IMR-90 (cell line): ENCODE measurements around the gene AKAP6. TPM values are rescaled to one million over a fixed set of nuclear protein-coding genes. Genes with fewer than 3 reads are reported as not detected.

Experiments
- ATAC-seq: fragments of 200-7000 bp; cut with Tn5 transposase; 2 replicates; pipeline ENCODE4 v1.9.1; 2020; ENCODE audit warnings: low read depth, mild to moderate bottlenecking, moderate library complexity
- BruUV-seq: library from RNA; stranded (reverse); fragments of 400-500 nt; replicated peaks from 2 replicates; lab custom pipeline; 2021; lab: Mats Ljungman, UMichigan
- CTCF ChIA-PET: fragments of 300-600 bp; formaldehyde crosslinking; extraction: SDS; loops from one replicate; lab custom pipeline; 2021; ENCODE audit warnings: antibody characterized with exemption; lab: Yijun Ruan, JAX
- POLR2A ChIA-PET: fragments of 300-600 bp; sonication (Branson Sonifier 250); formaldehyde crosslinking; loops from one replicate; lab custom pipeline; 2022; ENCODE audit warnings: antibody characterized with exemption; ENCODE audit not compliant: unreplicated experiment; lab: Charles Lee
- DNase-seq: peaks from one replicate; pipeline ENCODE4 v3.0.0; 2013
- H2AFZ ChIP-seq: replicated peaks from 2 replicates; pipeline ENCODE3; 2013; ENCODE audit warnings: low read length, mild to moderate bottlenecking; ENCODE audit not compliant: poor library complexity
- H2AK5ac ChIP-seq: 2 replicates; pipeline ENCODE4 v1.6.1; 2013; ENCODE audit warnings: low read depth, low read length, inconsistent platforms
- H2AK9ac ChIP-seq: replicated peaks from 2 replicates; pipeline ENCODE3; 2013; ENCODE audit warnings: mild to moderate bottlenecking, low read depth, low read length, moderate library complexity; ENCODE audit not compliant: poor library complexity
- H2BK120ac ChIP-seq: 2 replicates; pipeline ENCODE4 v1.6.1; 2013; ENCODE audit warnings: low read depth, low read length, inconsistent platforms
- H2BK15ac ChIP-seq: 3 replicates; pipeline ENCODE4 v1.6.1; 2013; ENCODE audit warnings: low read depth, low read length, inconsistent platforms
- H2BK20ac ChIP-seq: 2 replicates; pipeline ENCODE4 v1.6.1; 2013; ENCODE audit warnings: low read depth, mild to moderate bottlenecking, inconsistent platforms, low read length, moderate library complexity
- H2BK5ac ChIP-seq: 2 replicates; pipeline ENCODE4 v1.6.1; 2013; ENCODE audit warnings: mild to moderate bottlenecking, low read depth, low read length, inconsistent platforms; ENCODE audit not compliant: poor library complexity, severe bottlenecking
- H3K14ac ChIP-seq: replicated peaks from 2 replicates; pipeline ENCODE4 v1.6.1; 2013; ENCODE audit warnings: low read depth, low read length, inconsistent platforms
- H3K18ac ChIP-seq: 2 replicates; pipeline ENCODE4 v1.6.1; 2013; ENCODE audit warnings: low read depth, low read length, control low read depth
- H3K23ac ChIP-seq: 2 replicates; pipeline ENCODE4 v1.6.1; 2013; ENCODE audit warnings: low read depth, low read length, inconsistent platforms
- H3K27ac ChIP-seq: 2 replicates; pipeline ENCODE4 v1.5.1; 2013; ENCODE audit warnings: mild to moderate bottlenecking, control low read depth, low read length; ENCODE audit not compliant: insufficient read depth
- H3K27me3 ChIP-seq: 2 replicates; pipeline ENCODE4 v1.6.1; 2013; ENCODE audit warnings: low read length; ENCODE audit not compliant: control insufficient read depth, insufficient read depth
- H3K36me3 ChIP-seq: 2 replicates; pipeline ENCODE4 v1.6.1; 2013; ENCODE audit warnings: low read length, mixed read lengths; ENCODE audit not compliant: control insufficient read depth, insufficient read depth
- H3K4ac ChIP-seq: 2 replicates; pipeline ENCODE4 v1.6.1; 2013; ENCODE audit warnings: low read depth, low read length, inconsistent platforms
- H3K4me1 ChIP-seq: 2 replicates; pipeline ENCODE4 v1.6.1; 2013; ENCODE audit warnings: low read length, mixed read lengths; ENCODE audit not compliant: control insufficient read depth, insufficient read depth
- H3K4me2 ChIP-seq: 2 replicates; pipeline ENCODE4 v1.6.1; 2013; ENCODE audit warnings: low read depth, mild to moderate bottlenecking, control low read depth, low read length, moderate library complexity
- H3K4me3 ChIP-seq: 2 replicates; pipeline ENCODE4 v1.5.1; 2013; ENCODE audit warnings: low read depth, mild to moderate bottlenecking, control low read depth, low read length, moderate library complexity; ENCODE audit not compliant: insufficient read depth
- H3K56ac ChIP-seq: 2 replicates; pipeline ENCODE4 v1.6.1; 2013; ENCODE audit warnings: low read length, inconsistent platforms; ENCODE audit not compliant: insufficient read depth; ENCODE audit errors: extremely low read depth
- H3K79me1 ChIP-seq, 2 experiments: 2 replicates each; pipeline ENCODE4 v1.6.1; 2013; ENCODE audit warnings: low read length in 2 of 2, inconsistent platforms in 1 of 2, low read depth in 1 of 2
- H3K9ac ChIP-seq: 2 replicates; pipeline ENCODE4 v1.6.1; 2013; ENCODE audit warnings: low read depth, low read length, control low read depth
- H3K9me1 ChIP-seq: 2 replicates; pipeline ENCODE4 v1.6.1; 2013; ENCODE audit warnings: low read length, inconsistent platforms; ENCODE audit not compliant: insufficient read depth
- H3K9me3 ChIP-seq: 2 replicates; pipeline ENCODE4 v1.6.1; 2013; ENCODE audit warnings: low read length; ENCODE audit not compliant: control insufficient read depth, insufficient read depth
- H4K20me1 ChIP-seq: 2 replicates; pipeline ENCODE4 v1.6.1; 2013; ENCODE audit warnings: low read length, inconsistent platforms; ENCODE audit not compliant: insufficient read depth
- H4K5ac ChIP-seq: 2 replicates; pipeline ENCODE4 v1.6.1; 2013; ENCODE audit warnings: mild to moderate bottlenecking, low read depth, low read length, control low read depth
- H4K8ac ChIP-seq, 2 experiments: 2 replicates each; pipeline ENCODE4 v1.6.1; 2013; ENCODE audit warnings: low read depth in 2 of 2, low read length in 2 of 2, control low read depth in 1 of 2, inconsistent platforms in 1 of 2
- H4K91ac ChIP-seq: 2 replicates; pipeline ENCODE4 v1.6.1; 2013; ENCODE audit warnings: low read depth, low read length, inconsistent platforms; ENCODE audit not compliant: insufficient read depth
- CEBPB ChIP-seq: IDR thresholded peaks from 2 replicates; pipeline ENCODE4 v1.6.1; 2012; ENCODE audit warnings: low read depth, low read length, improper control_type of control experiment
- CHD1 ChIP-seq: IDR thresholded peaks from 2 replicates; pipeline ENCODE4 v1.6.1; 2012; ENCODE audit warnings: low read depth, low read length, improper control_type of control experiment
- ELK1 ChIP-seq: fragments of 150-350 bp; IDR thresholded peaks from 2 replicates; pipeline ENCODE4 v1.6.1; 2016; ENCODE audit warnings: low read depth, mild to moderate bottlenecking, low read length, moderate library complexity, borderline replicate concordance
- FOS ChIP-seq: fragments of 150-350 bp; IDR thresholded peaks from 2 replicates; pipeline ENCODE4 v1.6.1; 2016; ENCODE audit warnings: low read depth, low read length
- MAFK ChIP-seq: IDR thresholded peaks from 2 replicates; pipeline ENCODE4 v1.6.1; 2012; ENCODE audit warnings: low read depth, low read length, improper control_type of control experiment
- MAZ ChIP-seq: IDR thresholded peaks from 2 replicates; pipeline ENCODE4 v1.6.1; 2012; ENCODE audit warnings: low read depth, mild to moderate bottlenecking, low read length, improper control_type of control experiment, moderate library complexity, borderline replicate concordance
- MXI1 ChIP-seq: IDR thresholded peaks from 2 replicates; pipeline ENCODE4 v1.6.1; 2012; ENCODE audit warnings: low read depth, mild to moderate bottlenecking, low read length, moderate library complexity, borderline replicate concordance
- NFE2L2 ChIP-seq: fragments of 150-350 bp; IDR thresholded peaks from 2 replicates; pipeline ENCODE4 v1.6.1; 2016; ENCODE audit warnings: low read depth, mild to moderate bottlenecking, low read length
- POLR2A ChIP-seq: IDR thresholded peaks from 2 replicates; pipeline ENCODE4 v1.6.1; 2012; ENCODE audit warnings: mild to moderate bottlenecking, low read depth, low read length
- RAD21 ChIP-seq: IDR thresholded peaks from 2 replicates; pipeline ENCODE4 v1.6.1; 2012; ENCODE audit warnings: low read length, improper control_type of control experiment
- RFX5 ChIP-seq: IDR thresholded peaks from 2 replicates; pipeline ENCODE4 v1.8.0; 2012; ENCODE audit warnings: low read depth, mild to moderate bottlenecking, low read length, moderate library complexity
- SMC3 ChIP-seq: fragments of 150-350 bp; IDR thresholded peaks from 2 replicates; pipeline ENCODE4 v1.6.1; 2016; ENCODE audit warnings: low read depth, mild to moderate bottlenecking, antibody characterized with exemption, low read length, moderate library complexity
- whole genome bisulfite sequencing, 2 experiments: methylation state at CpG; one replicate each; pipeline versions ENCODE4 v1.1.5 to v1.1.7; 2013; ENCODE audit warnings: missing lambda C conversion rate in 2 of 2; ENCODE audit not compliant: insufficient read length in 1 of 2; ENCODE audit errors: extremely low coverage in 2 of 2; 5-methylcytosine and 5-hydroxymethylcytosine counted together
- dilution Hi-C: fragments of 300-500 bp; cut with HindIII; formaldehyde crosslinking; loops from one replicate; pipeline ENCODE4 v1.14.3; 2018; ENCODE audit warnings: low sequenced_read_pairs; ENCODE audit not compliant: unreplicated experiment
- in situ Hi-C: fragments of 300-500 bp; cut with MboI; formaldehyde crosslinking; loops from 3 replicates; pipeline ENCODE4 v1.14.3; 2019; ENCODE audit warnings: low sequenced_read_pairs, inconsistent platforms, mixed read lengths
- intact Hi-C: fragments of 100-400 bp; cut with micrococcal nuclease; formaldehyde crosslinking; loops from 2 replicates; pipeline ENCODE4 v1.10.0; 2022
- polyA plus RNA-seq, 3 experiments: library from polyadenylated mRNA; depleted of rRNA; stranded (reverse); fragments of >200 nt; gene quantifications; 2 replicates each; pipeline ENCODE4 v1.2.3, GENCODE V29; 2012; ENCODE audit warnings: low replicate concordance in 1 of 3
- total RNA-seq: library from RNA; depleted of rRNA; stranded (reverse); fragments of >200 nt; gene quantifications from 2 replicates; pipeline ENCODE4 v1.2.3, GENCODE V29; 2012

Gene AKAP6
- total and polyA plus RNA-seq, 2 of the 4 experiments (the other 2 are of a cell fraction), result 0.22 to 1.6 TPM

- no peak overlapping the region for H2BK20ac ChIP-seq
- no peak overlapping the region for H3K23ac ChIP-seq
- intact Hi-C loops (no loop called here), in situ Hi-C loops (no loop called here), dilution Hi-C loops (no loop called here)
- H3K36me3 ChIP-seq, result no peaks in the 10 kb centered on the region
- POLR2A ChIA-PET, result no interaction called here
- no peak overlapping the region for H2AFZ ChIP-seq
- no peaks in the 10 kb centered on the region for H3K9me3 ChIP-seq
- 0 out of 2 replicates have a peak, but pooled peaks cover 1% of the 10 kb centered on the region for H3K4me1 ChIP-seq
- H3K27me3 ChIP-seq, result peaks cover 1% of the 10 kb centered on the region; the same call in 1 of the 2 replicates
- no peaks in the 10 kb centered on the region for H3K9me1 ChIP-seq
- no peak overlapping the region for H2AK5ac ChIP-seq
- H3K14ac ChIP-seq, result no peak overlapping the region
- no peak overlapping the region for H4K91ac ChIP-seq
- no peak overlapping the region for H3K9ac ChIP-seq
- H4K5ac ChIP-seq, result no peak overlapping the region
- no peak overlapping the region for H3K56ac ChIP-seq
- no peak overlapping the region for H2AK9ac ChIP-seq
- no peaks in the 10 kb centered on the region for H3K79me1 ChIP-seq
- H2BK15ac ChIP-seq, result no peak overlapping the region
- no peak overlapping the region for H3K27ac ChIP-seq
- no TSS peak for BruUV-seq
- no peak overlapping the region for H3K4me3 ChIP-seq
- TF ChIP-seq SMC3 (no peak), MAZ (no peak), POLR2A (no peak), MXI1 (no peak), ELK1 (no peak), MAFK (no peak), FOS (no peak), NFE2L2 (no peak), RAD21 (no peak), CEBPB (no peak), CHD1 (no peak), RFX5 (no peak)
- H3K18ac ChIP-seq, result no peak overlapping the region
- no peak overlapping the region for H2BK120ac ChIP-seq
- no peak overlapping the region for H4K8ac ChIP-seq
- no CpG with 5 or more reads among the region's 3 CpGs for WGBS, 2 experiments
- H3K4ac ChIP-seq, result no peak overlapping the region
- H3K4me2 ChIP-seq, result no peak overlapping the region
- DNase-seq, result no peak
- CTCF ChIA-PET, result no interaction called here
- no peak for ATAC-seq
- no peak overlapping the region for H2BK5ac ChIP-seq
- no peaks in the 10 kb centered on the region for H4K20me1 ChIP-seq
Observed at GRCh38 chr14:32403021-32403420, 73.9 kb downstream of the AKAP6 start.
